ENCODE data around the gene DENND4C.

GRCh38 chr9:19320495-19320894 is 90.0 kb downstream of the DENND4C start:
- TF ChIP-seq CTCF (IDR thresholded peaks at IDR 0.05) (no peak), CREM (CRISPR knock-in tag; IDR thresholded peaks at IDR 0.05) (no peak), TP53 (CRISPR knock-in tag; IDR thresholded peaks at IDR 0.05) (no peak), FOXP1 (CRISPR knock-in tag; IDR thresholded peaks at IDR 0.05; ENCODE audit: borderline replicate concordance) (no peak), ZNF121 (CRISPR knock-in tag; IDR thresholded peaks at IDR 0.05) (no peak), MAX (CRISPR knock-in tag; IDR thresholded peaks at IDR 0.05) (no peak), ZNF416 (CRISPR knock-in tag; IDR thresholded peaks at IDR 0.05) (no peak), TEAD1 (CRISPR knock-in tag; IDR thresholded peaks at IDR 0.05) (no peak)

Data from WTC11 (cell line).